K562 (cell line): Measurements from ENCODE around the gene MAN1B1.

Source experiments
- ADNP ChIP-seq: fragments of 200-800 bp; sonication (Bioruptor generic); IDR thresholded peaks from 2 replicates; pipeline ENCODE4 v1.6.1; 2016; ENCODE audit warnings: missing genetic modification characterization, missing compliant biosample characterization
- CEBPB ChIP-seq: fragments of 450-650 bp; IDR thresholded peaks from 2 replicates; pipeline ENCODE4 v1.6.1; 2016; ENCODE audit warnings: missing genetic modification characterization, missing compliant biosample characterization
- CHD4 ChIP-seq: fragments of 200-600 bp; sonication (generic); IDR thresholded peaks from 3 replicates; pipeline ENCODE4 v1.6.1; 2012; ENCODE audit warnings: low read depth, mild to moderate bottlenecking, mixed read lengths, low read length, inconsistent platforms; ENCODE audit not compliant: insufficient read depth, insufficient replicate concordance, poor library complexity, severe bottlenecking
- DIDO1 ChIP-seq: fragments of 450-650 bp; IDR thresholded peaks from 2 replicates; pipeline ENCODE4 v1.6.1; 2016; ENCODE audit warnings: low read depth, missing biosample characterization, missing genetic modification characterization
- GABPB1 ChIP-seq: sonication (generic); formaldehyde crosslinking; IDR thresholded peaks from 2 replicates; pipeline ENCODE4 v1.8.0; 2022; ENCODE audit warnings: mild to moderate bottlenecking, missing genetic modification reagents
- NR2C2 ChIP-seq, 2 experiments: fragments of 200-800 bp in 1 of 2; sonication (Bioruptor generic) in 1 of 2; sonication (generic) in 1 of 2; formaldehyde crosslinking in 1 of 2; IDR thresholded peaks; 2 replicates each; pipeline versions ENCODE4 v1.6.1 to v1.8.0; 2016 to 2022; ENCODE audit warnings: mild to moderate bottlenecking in 1 of 2, missing compliant biosample characterization in 1 of 2, missing genetic modification characterization in 1 of 2, missing genetic modification reagents in 1 of 2
- RBM17 ChIP-seq: fragments of 200-400 bp; formaldehyde crosslinking; IDR thresholded peaks from 2 replicates; pipeline ENCODE4 v1.6.1; 2017; ENCODE audit warnings: low read depth, mild to moderate bottlenecking, low read length, borderline replicate concordance
- TGIF2 ChIP-seq: sonication (generic); formaldehyde crosslinking; IDR thresholded peaks from 2 replicates; pipeline ENCODE4 v1.8.1; 2022; ENCODE audit warnings: mild to moderate bottlenecking, missing genetic modification reagents, moderate library complexity
- ZNF253 ChIP-seq: fragments of 250-450 bp; sonication (Bioruptor Pico); conservative IDR thresholded peaks from 2 replicates; pipeline ENCODE4 v1.6.1; 2021; ENCODE audit warnings: mild to moderate bottlenecking
- TF ChIP-seq, protein P1 (sequence below): sonication (generic); formaldehyde crosslinking; IDR thresholded peaks from 2 replicates; pipeline ENCODE4 v1.4.0; 2020; ENCODE audit warnings: mild to moderate bottlenecking, missing genetic modification reagents
- TF ChIP-seq, protein P2 (sequence below), 3 experiments: IDR thresholded peaks in 2 of 3; conservative IDR thresholded peaks in 1 of 3; 2 replicates each; pipeline ENCODE4 v1.5.1; 2011 to 2012; ENCODE audit warnings: low read length in 3 of 3, mild to moderate bottlenecking in 3 of 3, control low read depth in 2 of 3, improper control_type of control experiment in 1 of 3, inconsistent platforms in 1 of 3, low read depth in 1 of 3, mixed read lengths in 1 of 3, moderate library complexity in 1 of 3; ENCODE audit not compliant: insufficient read depth in 2 of 3

DNA sequence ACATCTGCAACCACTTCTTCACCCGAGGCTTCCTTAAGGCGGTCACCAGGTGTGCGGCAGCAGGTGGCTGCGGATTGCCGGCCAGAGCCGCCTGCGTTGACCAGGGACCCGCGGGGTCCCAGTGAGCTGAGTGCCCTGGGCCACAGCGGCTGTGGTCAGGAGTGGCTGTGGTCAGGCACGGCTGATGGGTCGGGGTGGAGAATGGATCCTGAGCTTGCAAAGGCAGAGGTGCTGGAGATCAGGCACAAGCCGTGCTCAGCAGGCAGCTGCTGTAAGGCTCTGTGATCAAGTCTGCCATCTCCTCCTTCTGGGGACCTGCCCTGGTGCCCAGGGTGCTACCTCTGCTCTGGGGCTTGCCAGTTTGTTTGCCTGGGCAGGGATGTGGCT lies 7.4 kb upstream of the MAN1B1 start:
- TF ChIP-seq, protein P1, sequence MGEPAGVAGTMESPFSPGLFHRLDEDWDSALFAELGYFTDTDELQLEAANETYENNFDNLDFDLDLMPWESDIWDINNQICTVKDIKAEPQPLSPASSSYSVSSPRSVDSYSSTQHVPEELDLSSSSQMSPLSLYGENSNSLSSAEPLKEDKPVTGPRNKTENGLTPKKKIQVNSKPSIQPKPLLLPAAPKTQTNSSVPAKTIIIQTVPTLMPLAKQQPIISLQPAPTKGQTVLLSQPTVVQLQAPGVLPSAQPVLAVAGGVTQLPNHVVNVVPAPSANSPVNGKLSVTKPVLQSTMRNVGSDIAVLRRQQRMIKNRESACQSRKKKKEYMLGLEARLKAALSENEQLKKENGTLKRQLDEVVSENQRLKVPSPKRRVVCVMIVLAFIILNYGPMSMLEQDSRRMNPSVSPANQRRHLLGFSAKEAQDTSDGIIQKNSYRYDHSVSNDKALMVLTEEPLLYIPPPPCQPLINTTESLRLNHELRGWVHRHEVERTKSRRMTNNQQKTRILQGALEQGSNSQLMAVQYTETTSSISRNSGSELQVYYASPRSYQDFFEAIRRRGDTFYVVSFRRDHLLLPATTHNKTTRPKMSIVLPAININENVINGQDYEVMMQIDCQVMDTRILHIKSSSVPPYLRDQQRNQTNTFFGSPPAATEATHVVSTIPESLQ (CRISPR knock-in tag): no peak
- TF ChIP-seq, protein P2, sequence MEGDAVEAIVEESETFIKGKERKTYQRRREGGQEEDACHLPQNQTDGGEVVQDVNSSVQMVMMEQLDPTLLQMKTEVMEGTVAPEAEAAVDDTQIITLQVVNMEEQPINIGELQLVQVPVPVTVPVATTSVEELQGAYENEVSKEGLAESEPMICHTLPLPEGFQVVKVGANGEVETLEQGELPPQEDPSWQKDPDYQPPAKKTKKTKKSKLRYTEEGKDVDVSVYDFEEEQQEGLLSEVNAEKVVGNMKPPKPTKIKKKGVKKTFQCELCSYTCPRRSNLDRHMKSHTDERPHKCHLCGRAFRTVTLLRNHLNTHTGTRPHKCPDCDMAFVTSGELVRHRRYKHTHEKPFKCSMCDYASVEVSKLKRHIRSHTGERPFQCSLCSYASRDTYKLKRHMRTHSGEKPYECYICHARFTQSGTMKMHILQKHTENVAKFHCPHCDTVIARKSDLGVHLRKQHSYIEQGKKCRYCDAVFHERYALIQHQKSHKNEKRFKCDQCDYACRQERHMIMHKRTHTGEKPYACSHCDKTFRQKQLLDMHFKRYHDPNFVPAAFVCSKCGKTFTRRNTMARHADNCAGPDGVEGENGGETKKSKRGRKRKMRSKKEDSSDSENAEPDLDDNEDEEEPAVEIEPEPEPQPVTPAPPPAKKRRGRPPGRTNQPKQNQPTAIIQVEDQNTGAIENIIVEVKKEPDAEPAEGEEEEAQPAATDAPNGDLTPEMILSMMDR (IDR thresholded peaks at IDR 0.05 in 2 of 3, conservative IDR thresholded peaks at IDR 0.05 in 1 of 3; ENCODE audit: insufficient read depth in 2 of 3, low read depth in 1 of 3, low read length in 3 of 3): no peak
- TF ChIP-seq DIDO1 (tag) (no peak), CHD4 (no peak), ZNF253 (CRISPR knock-in tag) (no peak), NR2C2 (CRISPR knock-in tag; IDR thresholded peaks at IDR 0.05) (no peak), NR2C2 (tag; IDR thresholded peaks at IDR 0.05) (no peak), ADNP (tag) (no peak), TGIF2 (CRISPR knock-in tag) (no peak), RBM17 (no peak), CEBPB (no peak), GABPB1 (CRISPR knock-in tag) (no peak)
